H1 (cell line): ENCODE results near the gene PRKN. TPM values are rescaled to one million over a fixed set of nuclear protein-coding genes. Genes with fewer than 3 reads are reported as not detected.
A peak's percentile ranks its signal among the peaks of the same experiment; 100 is the strongest.

ENCODE experiments used
- CTCF ChIA-PET: fragments of 300-600 bp; sonication (Branson Sonifier 250); formaldehyde crosslinking; loops from one replicate; lab custom pipeline; 2021; ENCODE audit not compliant: partially characterized antibody; lab: Charles Lee
- POLR2A ChIA-PET: fragments of 300-600 bp; sonication (Branson Sonifier 250); formaldehyde crosslinking; loops from one replicate; lab custom pipeline; 2021; ENCODE audit warnings: inconsistent platforms; ENCODE audit not compliant: partially characterized antibody; lab: Charles Lee
- DNase-seq, 2 experiments: peaks; one replicate each; pipeline versions ENCODE4 v3.0.0 to v3.0.0-alpha.2; 2010 to 2022; ENCODE audit warnings: low spot score in 2 of 2, low read depth in 1 of 2, mixed read lengths in 1 of 2
- FAIRE-seq: peaks from 2 replicates; lab custom pipeline; 2011; peaks lifted over from hg19 to GRCh38; lab: Jason Lieb, UNC
- H2AFZ ChIP-seq: 2 replicates; pipeline ENCODE4 v1.8.1; 2012; ENCODE audit warnings: low read length, inconsistent platforms
- H2AK5ac ChIP-seq: 2 replicates; pipeline ENCODE4 v1.6.1; 2013; ENCODE audit warnings: low read depth, low read length
- H2BK120ac ChIP-seq: replicated peaks from 2 replicates; pipeline ENCODE3; 2013; ENCODE audit warnings: low read depth, low read length, inconsistent platforms
- H2BK12ac ChIP-seq: 2 replicates; pipeline ENCODE4 v1.6.1; 2013; ENCODE audit warnings: low read depth, low read length
- H2BK15ac ChIP-seq: 2 replicates; pipeline ENCODE4 v1.6.1; 2013; ENCODE audit warnings: low read length
- H2BK20ac ChIP-seq: 2 replicates; pipeline ENCODE4 v1.6.1; 2013; ENCODE audit warnings: low read length
- H2BK5ac ChIP-seq: 2 replicates; pipeline ENCODE4 v1.6.1; 2013; ENCODE audit warnings: low read depth, low read length
- H3K14ac ChIP-seq: 2 replicates; pipeline ENCODE4 v1.6.1; 2013; ENCODE audit warnings: inconsistent platforms; ENCODE audit not compliant: insufficient read length
- H3K18ac ChIP-seq: 2 replicates; pipeline ENCODE4 v1.6.1; 2013; ENCODE audit warnings: low read length; ENCODE audit errors: extremely low read depth
- H3K23ac ChIP-seq: 2 replicates; pipeline ENCODE4 v1.6.1; 2013; ENCODE audit warnings: inconsistent platforms; ENCODE audit not compliant: insufficient read length
- H3K23me2 ChIP-seq: 2 replicates; pipeline ENCODE4 v1.6.1; 2013; ENCODE audit warnings: low read depth, low read length
- H3K27ac ChIP-seq: 2 replicates; pipeline ENCODE4 v1.6.1; 2011; ENCODE audit warnings: low read depth, low read length, inconsistent platforms
- H3K27me3 ChIP-seq, 4 experiments: replicated peaks in 1 of 4; 1 replicate in 1 of 4; 2 replicates in 3 of 4; pipeline versions ENCODE4 v1.6.1 to v1.8.1; 2011 to 2013; ENCODE audit warnings: low read length in 3 of 4, mild to moderate bottlenecking in 3 of 4, inconsistent platforms in 2 of 4, mixed read lengths in 2 of 4, moderate library complexity in 1 of 4; ENCODE audit not compliant: control insufficient read depth in 3 of 4, insufficient read depth in 3 of 4; ENCODE audit errors: extremely low read depth in 1 of 4
- H3K36me3 ChIP-seq, 4 experiments: 2 replicates each; pipeline versions ENCODE4 v1.6.1 to v1.8.1; 2011 to 2013; ENCODE audit warnings: mild to moderate bottlenecking in 4 of 4, low read length in 3 of 4, moderate library complexity in 2 of 4, control low read depth in 1 of 4, inconsistent platforms in 1 of 4; ENCODE audit not compliant: insufficient read depth in 4 of 4, control insufficient read depth in 2 of 4
- H3K4ac ChIP-seq: replicated peaks from 2 replicates; pipeline ENCODE3; 2013; ENCODE audit warnings: low read length, low read depth, mixed read lengths, inconsistent platforms; ENCODE audit not compliant: insufficient read length
- H3K4me1 ChIP-seq, 4 experiments: replicated peaks in 1 of 4; 1 replicate in 1 of 4; 2 replicates in 3 of 4; pipeline versions ENCODE4 v1.6.1 to v1.8.1; 2011 to 2013; ENCODE audit warnings: low read length in 3 of 4, inconsistent platforms in 2 of 4, mixed read lengths in 1 of 4; ENCODE audit not compliant: insufficient read depth in 4 of 4, control insufficient read depth in 3 of 4
- H3K4me2 ChIP-seq, 2 experiments: 2 replicates each; pipeline versions ENCODE4 v1.6.1 to v1.8.1; 2011 to 2013; ENCODE audit warnings: low read depth in 2 of 2, low read length in 2 of 2, control low read depth in 1 of 2, inconsistent platforms in 1 of 2, mild to moderate bottlenecking in 1 of 2; ENCODE audit not compliant: insufficient read depth in 1 of 2
- H3K4me3 ChIP-seq, 4 experiments: fragments of 200-600, 300-600 bp in 1 of 4; sonication (generic), shearing (Covaris generic), sonication (Bioruptor Twin) in 1 of 4; 2 replicates each; pipeline versions ENCODE4 v1.5.1 to v1.8.1; 2011 to 2016; ENCODE audit warnings: low read length in 4 of 4, low read depth in 3 of 4, control low read depth in 2 of 4, inconsistent platforms in 2 of 4, mild to moderate bottlenecking in 2 of 4, mixed read lengths in 1 of 4, moderate library complexity in 1 of 4; ENCODE audit not compliant: insufficient read depth in 2 of 4; ENCODE audit errors: extremely low read depth in 1 of 4
- H3K56ac ChIP-seq: replicated peaks from 2 replicates; pipeline ENCODE3; 2013; ENCODE audit warnings: low read depth, mild to moderate bottlenecking, mixed read lengths, low read length, inconsistent platforms; ENCODE audit not compliant: insufficient read length
- H3K79me1 ChIP-seq: 2 replicates; pipeline ENCODE4 v1.6.1; 2013; ENCODE audit warnings: low read depth, low read length, control low read depth
- H3K79me2 ChIP-seq, 2 experiments: 2 replicates each; pipeline versions ENCODE4 v1.6.1 to v1.8.1; 2012 to 2013; ENCODE audit warnings: low read length in 2 of 2, mild to moderate bottlenecking in 2 of 2, inconsistent platforms in 1 of 2; ENCODE audit not compliant: insufficient read depth in 2 of 2, control insufficient read depth in 1 of 2
- H3K9ac ChIP-seq, 4 experiments: replicated peaks in 1 of 4; 1 replicate in 1 of 4; 2 replicates in 3 of 4; pipeline versions ENCODE4 v1.6.1 to v1.8.1; 2011 to 2013; ENCODE audit warnings: low read depth in 3 of 4, low read length in 3 of 4, control low read depth in 2 of 4, mild to moderate bottlenecking in 2 of 4, moderate library complexity in 2 of 4, inconsistent platforms in 1 of 4; ENCODE audit errors: extremely low read depth in 1 of 4
- H3K9me3 ChIP-seq, 2 experiments: 2 replicates each; pipeline versions ENCODE4 v1.6.1 to v1.8.1; 2012 to 2013; ENCODE audit warnings: mild to moderate bottlenecking in 2 of 2, moderate library complexity in 2 of 2, control low read depth in 1 of 2, inconsistent platforms in 1 of 2, low read depth in 1 of 2, low read length in 1 of 2, mixed read lengths in 1 of 2; ENCODE audit not compliant: insufficient read depth in 2 of 2
- H4K20me1 ChIP-seq, 2 experiments: replicated peaks in 1 of 2; 2 replicates each; pipeline versions ENCODE3 to v1.8.1; 2011 to 2013; ENCODE audit warnings: inconsistent platforms in 2 of 2, low read length in 2 of 2, mild to moderate bottlenecking in 1 of 2; ENCODE audit not compliant: insufficient read depth in 2 of 2, control insufficient read depth in 1 of 2
- H4K5ac ChIP-seq: 2 replicates; pipeline ENCODE4 v1.6.1; 2013; ENCODE audit warnings: low read length, low read depth, mixed read lengths, inconsistent platforms; ENCODE audit not compliant: insufficient read length
- H4K8ac ChIP-seq: 2 replicates; pipeline ENCODE4 v1.8.0; 2013; ENCODE audit warnings: mild to moderate bottlenecking, moderate library complexity, low read length, inconsistent platforms; ENCODE audit not compliant: insufficient read depth; ENCODE audit errors: extremely low read depth
- H4K91ac ChIP-seq: replicated peaks from 2 replicates; pipeline ENCODE3; 2013; ENCODE audit warnings: low read length, mixed read lengths, inconsistent platforms; ENCODE audit not compliant: insufficient read length
- WGBS, 2 experiments: shearing (Covaris generic) in 1 of 2; methylation state at CpG; one replicate each; pipeline versions ENCODE4 v1.1.6 to v1.1.7; 2013 to 2015; ENCODE audit warnings: low lambda C conversion rate in 2 of 2, mixed read lengths in 2 of 2, inconsistent platforms in 1 of 2, low coverage in 1 of 2, missing lambda C conversion rate in 1 of 2; ENCODE audit not compliant: insufficient replicate concordance in 2 of 2, insufficient coverage in 1 of 2, insufficient read length in 1 of 2; ENCODE audit errors: extremely low coverage in 1 of 2, missing lambda C conversion rate in 1 of 2; 5-methylcytosine and 5-hydroxymethylcytosine counted together
- polyA plus RNA-seq, 7 experiments: library from polyadenylated mRNA; depleted of rRNA in 3 of 7; stranded (reverse) in 5 of 7; unstranded in 2 of 7; fragments of >200 nt in 5 of 7; fragments of 200-250 nt in 2 of 7; gene quantifications; 1 replicate in 5 of 7; 2 replicates in 1 of 7; 4 replicates in 1 of 7; pipeline versions ENCODE4 v1.2.1 to v1.2.3, GENCODE V29; 2011 to 2013; ENCODE audit warnings: missing spikeins in 2 of 7, mixed read lengths in 2 of 7
- total RNA-seq: library from RNA; stranded (reverse); fragmentation: NEBNext Ultra II Directional; extraction: Animal tissue kit (Norgen Biotek cat#: 25700); gene quantifications from 2 replicates; pipeline ENCODE4 v1.2.1, GENCODE V29; 2021
- TF ChIP-seq, protein P1 (sequence below): IDR thresholded peaks from 2 replicates; pipeline ENCODE4 v1.6.1; 2011; ENCODE audit warnings: low read depth, mild to moderate bottlenecking, low read length; ENCODE audit not compliant: insufficient read depth
- TF ChIP-seq, protein P2 (sequence below): IDR thresholded peaks from 2 replicates; pipeline ENCODE4 v1.6.1; 2012; ENCODE audit warnings: inconsistent platforms

The PRKN gene
- total and polyA plus RNA-seq, 2 of the 8 experiments (the other 6 are each of a cell fraction or from before 2014, with no cell fraction given) = 0.13 to 0.29 TPM

DNA sequence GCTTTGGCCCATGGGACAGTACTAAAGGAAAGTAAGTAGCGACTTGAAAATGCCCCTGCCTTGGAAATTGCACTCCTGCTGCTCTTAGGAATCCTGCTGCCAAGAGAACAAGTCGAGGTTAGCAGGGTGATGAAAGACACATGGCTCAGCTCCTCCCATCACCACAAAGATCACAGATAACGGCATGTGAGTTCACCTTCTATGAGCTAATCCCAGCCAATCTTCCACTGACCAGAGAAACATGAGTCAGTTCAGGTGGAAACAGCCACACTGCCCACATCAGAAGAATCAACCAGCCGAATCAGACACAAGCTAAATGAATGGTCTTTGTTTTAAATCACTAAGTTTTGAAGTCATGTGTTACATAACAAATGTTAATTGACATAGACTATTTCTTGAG lies 106.3 kb downstream of the PRKN start:
- H3K27ac ChIP-seq = no peak overlapping the region
- FAIRE-seq (peak; percentile 36), DNase-seq (no peak)
- H2BK12ac ChIP-seq = no peak overlapping the region
- no peak overlapping the region for H2AK5ac ChIP-seq
- H3K4me1 ChIP-seq = peaks cover 0 to 13% (median 7%) of the 10 kb centered on the region in 4 experiments; a peak in 4 of 7 replicates
- no peak overlapping the region; a peak in 1 of 4 replicates for H3K4me2 ChIP-seq
- H3K27me3 ChIP-seq = no peaks in the 10 kb centered on the region
- H3K4me3 ChIP-seq = no peak overlapping the region
- no peak overlapping the region for H2BK5ac ChIP-seq
- ChIA-PET CTCF (interaction anchor here (1.0 kb wide), 1 partner anchor 8 kb away, joined by 6 read pairs; no protein-coding TSS in a partner anchor), POLR2A (no interaction called here)
- H2AFZ ChIP-seq = peak overlapping the region; percentile 77; the same call in 1 of the 2 replicates
- no peaks in the 10 kb centered on the region for H3K23me2 ChIP-seq
- no peak overlapping the region for H2BK120ac ChIP-seq
- H3K79me2 ChIP-seq = no peaks in the 10 kb centered on the region
- no peak overlapping the region for H3K23ac ChIP-seq
- H4K5ac ChIP-seq = no peak overlapping the region
- no peak overlapping the region for H3K4ac ChIP-seq
- TF ChIP-seq, protein P1, sequence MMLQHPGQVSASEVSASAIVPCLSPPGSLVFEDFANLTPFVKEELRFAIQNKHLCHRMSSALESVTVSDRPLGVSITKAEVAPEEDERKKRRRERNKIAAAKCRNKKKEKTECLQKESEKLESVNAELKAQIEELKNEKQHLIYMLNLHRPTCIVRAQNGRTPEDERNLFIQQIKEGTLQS = no peak
- TF ChIP-seq, protein P2, sequence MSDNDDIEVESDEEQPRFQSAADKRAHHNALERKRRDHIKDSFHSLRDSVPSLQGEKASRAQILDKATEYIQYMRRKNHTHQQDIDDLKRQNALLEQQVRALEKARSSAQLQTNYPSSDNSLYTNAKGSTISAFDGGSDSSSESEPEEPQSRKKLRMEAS = 0 out of 2 replicates have a peak, but pooled peaks have one; percentile 27
- H2BK15ac ChIP-seq = no peak overlapping the region
- 52% methylated on average over 4 of the region's 4 CpGs; no CpG with 5 or more reads in 1 of the 2 experiments for WGBS, 2 experiments
- H3K36me3 ChIP-seq = no peaks in the 10 kb centered on the region; a peak in 1 of 8 replicates
- H2BK20ac ChIP-seq = no peak overlapping the region; the same call in 1 of the 2 replicates
- no peak overlapping the region for H3K56ac ChIP-seq
- no peak overlapping the region for H3K14ac ChIP-seq
- no peaks in the 10 kb centered on the region for H3K79me1 ChIP-seq
- no peak overlapping the region for H3K9ac ChIP-seq
- no peak overlapping the region for H4K8ac ChIP-seq
- H3K18ac ChIP-seq = 0 out of 2 replicates have a peak overlapping the region, but pooled peaks have one; percentile 10
- H4K20me1 ChIP-seq = no peaks in the 10 kb centered on the region
- no peaks in the 10 kb centered on the region for H3K9me3 ChIP-seq
- no peak overlapping the region for H4K91ac ChIP-seq
